ENCODE results near the gene MYBPC2. TPM values are rescaled to one million over a fixed set of nuclear protein-coding genes. Genes with fewer than 3 reads are reported as not detected.
"Not testable (repeated sequence)": the region's sequence is repeated elsewhere in the genome, so short reads cannot be mapped to it uniquely, and the experiment has no call there.

Gene MYBPC2
- polyA plus RNA-seq, 1 donor, result 287 TPM

GRCh38 chr19:50428772-50429463, 3.8 kb upstream of the MYBPC2 start:
- DNase-seq, result no peak

DNA sequence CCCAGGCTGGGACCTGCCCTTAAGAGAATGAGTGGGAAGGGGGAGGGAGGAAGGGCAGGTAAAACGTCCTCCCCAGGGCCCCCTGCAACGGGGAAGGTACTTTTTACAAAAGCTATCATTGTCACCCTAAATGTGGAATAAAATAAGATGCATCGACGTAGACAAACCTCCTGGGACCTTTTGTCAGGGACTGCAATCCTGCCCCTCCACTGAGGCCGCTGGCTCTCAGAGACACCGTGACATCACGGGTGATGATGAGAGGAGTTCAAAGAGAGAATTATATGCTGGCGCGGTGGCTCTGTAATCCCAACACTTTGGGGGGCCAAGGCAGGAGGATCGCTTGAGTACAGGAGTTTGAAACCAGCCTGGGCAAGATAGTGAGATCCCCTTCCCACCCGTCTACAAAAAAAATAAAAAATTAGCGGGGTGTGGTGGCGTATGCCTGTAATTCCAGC, 1.8 kb upstream of the MYBPC2 start:
- DNase-seq, result no peak

DNA sequence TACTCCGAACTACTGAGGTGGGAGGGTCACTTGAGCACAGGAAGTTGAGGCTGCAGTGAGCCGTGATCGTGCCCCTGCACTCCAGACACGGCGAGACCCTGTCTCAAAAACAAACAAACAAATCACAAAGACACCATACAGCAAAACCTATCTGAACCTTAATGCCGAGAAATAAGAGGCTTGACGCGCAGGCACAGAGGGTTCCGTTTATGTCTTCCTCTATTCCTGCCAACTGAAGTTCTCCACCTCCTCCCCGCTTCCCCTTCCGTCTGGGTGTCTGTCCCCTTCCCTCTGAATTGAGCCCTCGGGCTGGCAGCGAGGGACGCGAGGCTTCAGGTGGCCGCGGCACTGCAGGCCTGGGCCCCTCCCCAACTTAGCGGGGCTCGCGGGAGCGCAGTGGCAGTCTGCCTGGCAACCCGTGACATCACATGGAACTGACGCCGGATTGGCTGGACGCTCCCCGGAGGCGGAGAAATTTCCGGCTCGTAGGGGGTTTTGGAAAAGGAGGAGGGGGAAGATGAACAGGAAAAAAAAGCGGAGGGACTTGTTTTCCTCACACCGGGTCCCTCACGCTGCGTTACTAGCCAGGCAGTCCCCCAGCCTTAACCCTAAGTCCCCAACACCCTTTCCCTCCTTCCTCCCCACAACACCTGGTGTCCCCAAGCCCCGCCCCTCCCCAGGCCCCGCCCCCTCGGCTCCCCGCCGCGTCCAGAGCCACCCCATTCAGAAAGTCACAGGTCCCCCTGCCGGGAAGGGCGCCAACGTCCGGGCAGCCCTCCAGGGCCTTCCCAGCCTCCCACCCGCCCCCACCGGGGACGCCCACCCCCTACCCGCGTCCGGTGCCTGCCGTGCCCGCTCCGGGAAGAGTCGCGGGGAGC, 1.1 kb upstream of the MYBPC2 start:
- peak; percentile 89 for DNase-seq

- no peak for DNase-seq
These were observed 799 bp downstream of the MYBPC2 start for GRCh38 chr19:50433201-50434180.

- DNase-seq, result no peak
These were observed 1.8 kb downstream of the MYBPC2 start for GRCh38 chr19:50434525-50434924.

DNA sequence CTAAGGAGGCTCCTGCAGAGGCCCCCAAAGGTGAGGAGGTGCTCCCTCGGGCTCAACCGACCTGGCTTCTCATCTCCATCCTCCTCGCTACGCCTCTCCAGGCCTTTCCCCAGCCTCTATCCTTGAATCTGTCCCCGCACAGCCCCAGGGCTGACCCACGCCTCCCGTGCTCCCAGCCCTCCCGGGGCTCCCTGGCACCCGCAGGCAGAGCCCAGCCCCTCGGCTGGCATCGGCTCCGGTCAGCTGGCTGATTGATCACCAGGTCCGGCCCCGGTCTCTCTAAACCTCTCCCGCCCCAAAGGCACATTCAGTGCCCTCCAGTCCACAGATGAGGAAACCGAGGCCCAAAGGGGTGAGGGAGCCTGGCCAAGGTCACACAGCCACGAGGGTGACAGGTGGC, 2.5 kb downstream of the MYBPC2 start:
- no peak for DNase-seq

GRCh38 chr19:50435627-50436026, 2.9 kb downstream of the MYBPC2 start:
- DNase-seq, result no peak

DNA sequence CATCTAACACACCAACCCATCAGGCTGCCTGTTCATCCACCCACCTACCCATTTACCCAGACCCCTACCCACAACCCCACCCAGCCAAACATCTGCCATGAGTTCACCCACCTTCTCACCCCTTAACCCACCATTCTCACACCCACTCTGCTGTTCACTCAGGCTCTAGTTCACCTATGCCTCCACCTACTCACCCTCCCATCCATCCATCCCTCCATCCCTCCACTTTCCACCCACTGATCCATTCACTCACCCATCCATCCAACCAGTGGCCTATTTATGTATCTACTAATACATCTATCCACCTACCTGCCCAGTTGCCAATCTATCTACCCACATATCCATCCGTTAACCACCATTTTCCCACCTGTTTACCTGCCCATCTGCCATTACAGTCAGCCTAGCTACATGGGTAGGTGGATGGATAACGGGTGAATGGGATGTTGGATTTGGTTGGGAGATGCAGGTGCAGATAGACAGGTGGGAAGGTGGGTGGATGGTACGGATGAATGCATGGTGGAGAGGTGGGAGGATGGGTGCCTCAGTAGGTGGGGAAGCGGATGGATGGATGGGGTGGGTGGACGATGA, 5.3 kb downstream of the MYBPC2 start:
- no peak for DNase-seq

- DNase-seq, result not testable (repeated sequence)
These were observed 6.4 kb downstream of the MYBPC2 start for GRCh38 chr19:50439130-50439529.

DNA sequence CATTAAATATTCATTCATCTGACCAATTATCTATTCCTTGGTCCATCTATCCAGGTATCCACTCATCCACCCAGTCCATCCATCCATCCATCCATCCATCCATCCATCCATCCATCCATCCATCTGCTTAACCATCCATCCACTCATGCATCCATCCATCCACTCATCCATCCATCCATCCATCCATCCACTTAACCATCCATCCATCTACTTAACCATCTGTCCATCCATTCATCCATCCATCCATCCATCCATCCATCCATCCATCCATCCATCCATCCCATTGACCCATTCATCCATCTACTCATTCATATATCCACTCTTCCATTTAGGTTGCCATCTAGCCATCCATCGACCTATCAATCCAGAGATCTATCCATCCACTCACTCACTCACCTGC, 11.4 kb downstream of the MYBPC2 start:
- DNase-seq, result no peak

DNA sequence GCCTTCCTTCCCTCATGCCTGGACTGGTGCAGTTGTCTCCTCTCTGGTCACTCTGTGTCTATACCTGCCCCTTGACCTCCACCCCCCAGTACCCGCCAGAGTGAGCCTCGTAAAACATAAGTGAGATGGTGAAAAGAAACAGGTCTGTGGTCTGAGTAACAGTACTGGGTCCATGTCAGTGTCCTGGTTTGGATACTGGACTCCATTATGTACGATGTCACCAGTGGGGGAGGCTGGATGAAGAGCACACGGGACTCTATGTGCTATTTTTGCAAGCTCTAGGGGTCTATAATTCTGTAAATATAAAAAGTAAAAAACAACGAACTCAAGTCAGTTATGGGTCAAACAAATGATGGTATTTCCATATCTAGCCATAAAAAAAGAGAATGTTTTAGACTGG, 14.4 kb downstream of the MYBPC2 start:
- DNase-seq, result no peak

- no peak for DNase-seq
These were observed 15.1 kb downstream of the MYBPC2 start for GRCh38 chr19:50447750-50448149.

DNA sequence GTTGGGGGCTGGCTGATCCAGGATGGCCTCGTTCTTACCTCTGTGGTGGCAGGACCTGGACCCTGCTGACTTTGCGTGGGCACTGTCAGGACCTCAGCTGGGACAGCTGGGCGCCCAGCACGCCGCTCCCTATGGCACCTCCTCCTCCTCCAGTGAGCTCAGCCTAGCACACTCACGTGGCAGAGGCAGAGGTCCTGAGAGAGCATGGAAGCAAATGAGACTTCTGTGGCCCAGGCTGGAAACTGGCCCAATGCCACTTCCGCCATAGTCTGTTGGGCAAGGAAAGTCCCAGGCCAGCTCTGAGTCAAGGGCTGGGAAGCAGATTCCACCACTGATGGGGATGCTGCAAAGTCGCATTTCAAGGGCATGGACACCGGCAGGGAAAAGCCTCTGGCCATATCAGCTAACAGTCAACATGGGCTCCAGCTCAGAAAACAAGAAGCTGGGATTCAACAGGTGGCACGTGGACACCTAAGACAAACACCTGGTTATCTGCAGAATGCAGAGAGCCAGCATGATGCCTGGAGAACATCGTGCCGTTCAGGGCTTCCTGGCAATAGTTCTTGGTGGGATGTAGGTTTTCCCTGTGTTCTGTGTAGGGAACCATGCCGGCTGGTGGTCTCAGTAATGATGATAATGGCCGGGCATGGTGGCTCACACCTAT, 16.7 kb downstream of the MYBPC2 start:
- DNase-seq, result no peak

- no peak for DNase-seq
These were observed 17.9 kb downstream of the MYBPC2 start for GRCh38 chr19:50450369-50451222.

DNA sequence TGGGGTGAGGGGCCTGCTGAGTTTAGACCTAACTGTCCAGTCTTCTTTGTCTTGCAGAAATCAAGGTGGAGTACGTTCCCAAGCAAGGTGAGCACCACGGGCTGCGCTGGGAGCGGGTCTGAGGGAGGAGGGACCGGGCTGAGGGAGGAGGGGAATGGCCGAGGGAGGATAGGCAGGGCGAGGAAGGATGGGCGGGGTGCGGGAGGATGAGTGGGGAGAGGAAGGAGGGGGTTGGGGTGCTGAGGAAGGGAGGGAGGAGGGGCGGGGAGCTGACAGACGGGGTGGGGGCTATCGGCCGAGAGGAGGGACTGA, 18.5 kb downstream of the MYBPC2 start:
- no peak for DNase-seq

DNA sequence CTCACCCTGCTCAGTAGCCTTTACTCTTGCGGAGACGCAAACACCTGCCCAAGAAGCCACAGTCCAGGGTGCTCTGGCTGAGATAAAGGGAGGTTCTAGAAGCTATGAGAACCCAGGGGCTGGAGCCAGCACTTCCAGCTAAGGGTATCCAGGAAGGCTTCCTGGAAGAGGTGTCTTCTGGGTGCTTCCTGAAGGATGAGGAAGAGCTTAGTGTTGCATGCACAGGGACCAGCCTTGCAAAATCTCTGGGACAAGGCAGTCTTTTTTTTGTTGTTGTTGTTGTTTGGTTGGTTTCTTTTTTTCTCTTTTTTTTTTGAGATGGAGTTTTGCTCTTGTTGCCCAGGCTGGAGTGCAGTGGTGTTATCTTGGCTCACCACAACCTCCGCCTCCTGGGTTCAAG, 20.6 kb downstream of the MYBPC2 start:
- DNase-seq, result no peak

- DNase-seq, result no peak
These were observed 23.3 kb downstream of the MYBPC2 start for GRCh38 chr19:50455992-50456391.

GRCh38 chr19:50457300-50457699, 24.6 kb downstream of the MYBPC2 start:
- no peak for DNase-seq

- DNase-seq, result no peak
These were observed 25.8 kb downstream of the MYBPC2 start for GRCh38 chr19:50458396-50459066.

GRCh38 chr19:50459067-50459456, 26.4 kb downstream of the MYBPC2 start:
- no peak for DNase-seq

Data from hindlimb muscle (tissue), 1 donor.